GM06990 (cell line): Measurements from ENCODE around the gene ATPAF2.

Experiments used
- DNase-seq: peaks from one replicate; pipeline ENCODE4 v3.0.0-alpha.2; 2011; ENCODE audit not compliant: insufficient read length; ENCODE audit errors: extremely low read depth
- H3K27me3 ChIP-seq: replicated peaks from 2 replicates; pipeline ENCODE4 v1.6.0; 2011; ENCODE audit warnings: low read length; ENCODE audit not compliant: control insufficient read depth, insufficient read depth
- H3K36me3 ChIP-seq: 2 replicates; pipeline ENCODE4 v1.5.1; 2011; ENCODE audit warnings: low read length; ENCODE audit not compliant: control insufficient read depth, insufficient read depth
- H3K4me3 ChIP-seq: replicated peaks from 2 replicates; pipeline ENCODE4 v1.5.1; 2011; ENCODE audit warnings: low read depth, mild to moderate bottlenecking, control low read depth, low read length
- TF ChIP-seq, protein P1 (sequence below): IDR thresholded peaks from 2 replicates; pipeline ENCODE4 v1.5.1; 2011; ENCODE audit warnings: low read length, control low read depth, mild to moderate bottlenecking, inconsistent platforms; ENCODE audit not compliant: insufficient read depth, poor library complexity, severe bottlenecking

Gene ATPAF2

DNA sequence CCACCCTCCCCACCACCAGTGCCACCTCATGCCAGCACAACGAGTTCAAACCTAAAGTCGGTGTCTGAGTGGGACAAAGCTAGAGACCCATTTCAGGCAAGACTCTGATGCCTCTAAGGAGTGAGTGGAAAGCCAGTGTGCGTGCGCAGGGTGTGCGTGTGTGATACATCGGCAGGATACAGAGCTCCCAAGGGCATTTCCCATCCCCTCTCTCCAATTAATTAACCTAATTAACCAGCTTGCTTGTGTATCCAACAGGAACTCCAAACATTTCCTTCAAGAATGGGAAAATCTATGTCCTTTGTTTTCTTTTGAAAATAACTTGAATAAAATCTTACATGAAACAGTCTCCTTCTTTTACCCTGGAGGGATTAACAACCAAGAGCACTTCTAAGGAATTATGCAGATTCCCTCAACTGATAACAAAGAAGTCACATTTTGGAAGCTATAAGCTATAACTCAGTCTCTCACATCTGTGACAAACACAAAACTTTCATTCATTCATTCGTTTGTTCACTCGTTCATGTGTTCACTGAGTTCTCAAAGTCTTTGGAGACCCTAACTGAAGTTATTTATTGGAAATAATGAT lies 9.9 kb downstream of the ATPAF2 start:
- TF ChIP-seq, protein P1, sequence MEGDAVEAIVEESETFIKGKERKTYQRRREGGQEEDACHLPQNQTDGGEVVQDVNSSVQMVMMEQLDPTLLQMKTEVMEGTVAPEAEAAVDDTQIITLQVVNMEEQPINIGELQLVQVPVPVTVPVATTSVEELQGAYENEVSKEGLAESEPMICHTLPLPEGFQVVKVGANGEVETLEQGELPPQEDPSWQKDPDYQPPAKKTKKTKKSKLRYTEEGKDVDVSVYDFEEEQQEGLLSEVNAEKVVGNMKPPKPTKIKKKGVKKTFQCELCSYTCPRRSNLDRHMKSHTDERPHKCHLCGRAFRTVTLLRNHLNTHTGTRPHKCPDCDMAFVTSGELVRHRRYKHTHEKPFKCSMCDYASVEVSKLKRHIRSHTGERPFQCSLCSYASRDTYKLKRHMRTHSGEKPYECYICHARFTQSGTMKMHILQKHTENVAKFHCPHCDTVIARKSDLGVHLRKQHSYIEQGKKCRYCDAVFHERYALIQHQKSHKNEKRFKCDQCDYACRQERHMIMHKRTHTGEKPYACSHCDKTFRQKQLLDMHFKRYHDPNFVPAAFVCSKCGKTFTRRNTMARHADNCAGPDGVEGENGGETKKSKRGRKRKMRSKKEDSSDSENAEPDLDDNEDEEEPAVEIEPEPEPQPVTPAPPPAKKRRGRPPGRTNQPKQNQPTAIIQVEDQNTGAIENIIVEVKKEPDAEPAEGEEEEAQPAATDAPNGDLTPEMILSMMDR: no peak

DNA sequence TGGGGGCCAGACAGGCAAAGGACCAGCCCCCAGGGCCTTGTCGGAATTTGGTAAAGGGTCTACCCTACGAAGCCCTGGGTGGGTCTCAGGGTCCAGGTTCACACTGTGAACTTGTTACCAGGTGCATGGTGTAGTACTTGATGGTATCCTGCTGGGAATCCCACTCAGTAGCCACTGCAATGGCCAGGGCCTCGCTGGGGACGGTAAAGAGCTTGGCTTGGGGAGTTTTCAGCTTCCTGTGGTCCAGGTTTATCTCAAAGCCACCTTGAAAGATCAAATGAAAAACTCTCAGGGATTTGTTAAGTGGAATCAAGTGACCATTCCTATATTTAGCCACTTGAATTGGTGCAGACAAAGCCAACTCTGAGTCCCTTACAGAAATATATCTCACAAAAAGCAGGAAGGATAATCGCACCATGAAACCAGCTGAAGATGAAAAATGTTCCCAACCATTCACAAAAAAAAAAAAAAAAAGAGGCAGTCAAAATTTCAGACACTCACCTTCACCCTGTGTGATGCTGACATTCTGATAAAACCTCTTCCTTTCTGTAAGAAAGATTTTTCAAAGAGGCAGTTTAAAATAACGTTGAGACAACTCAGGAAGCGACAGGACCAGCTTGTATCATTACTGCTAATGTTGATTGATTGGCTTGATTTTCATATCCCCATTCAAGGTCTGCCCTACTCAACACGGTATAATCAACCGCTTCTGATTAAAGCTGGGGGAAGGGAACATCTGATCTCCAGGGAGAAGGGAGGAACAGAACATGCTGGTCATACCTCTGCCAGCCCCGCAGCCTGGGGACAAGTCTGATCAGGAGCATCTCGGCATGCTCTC lies 10.6 kb downstream of the ATPAF2 start:
- TF ChIP-seq, protein P1: no peak
- no peaks in the 10 kb centered on the region for H3K27me3 ChIP-seq
- no peak for DNase-seq
- peaks cover 2% of the 10 kb centered on the region; the same call in 1 of the 2 replicates for H3K36me3 ChIP-seq
- H3K4me3 ChIP-seq: no peak overlapping the region

More for the DNA sequence above, 9.9 kb downstream of the ATPAF2 start:
- no peaks in the 10 kb centered on the region for H3K27me3 ChIP-seq
- peaks cover 2% of the 10 kb centered on the region; the same call in 1 of the 2 replicates for H3K36me3 ChIP-seq
- no peak for DNase-seq
- no peak overlapping the region for H3K4me3 ChIP-seq

DNA sequence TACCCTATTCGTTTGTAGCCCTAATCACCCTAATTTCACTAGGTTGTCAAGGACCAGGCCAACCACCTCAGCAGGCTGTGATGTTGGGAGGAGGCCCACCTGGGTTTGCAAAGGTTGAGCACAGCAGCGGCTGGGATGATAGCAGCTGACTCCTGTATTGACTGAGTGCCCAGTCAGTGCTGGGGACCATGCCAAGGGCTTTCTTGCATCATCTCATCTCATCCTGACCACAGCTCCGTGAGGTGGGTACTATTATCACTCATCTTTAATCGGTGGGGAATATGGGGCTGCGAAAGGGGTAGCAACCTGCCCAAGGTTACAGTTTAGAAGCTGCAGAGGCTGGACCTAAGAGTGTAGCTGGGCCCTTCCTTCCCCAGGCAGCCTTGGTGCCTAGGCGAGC lies 11.7 kb downstream of the ATPAF2 start:
- Histone ChIP-seq H3K27me3 (no peaks in the 10 kb centered on the region), H3K4me3 (no peak overlapping the region)

DNA sequence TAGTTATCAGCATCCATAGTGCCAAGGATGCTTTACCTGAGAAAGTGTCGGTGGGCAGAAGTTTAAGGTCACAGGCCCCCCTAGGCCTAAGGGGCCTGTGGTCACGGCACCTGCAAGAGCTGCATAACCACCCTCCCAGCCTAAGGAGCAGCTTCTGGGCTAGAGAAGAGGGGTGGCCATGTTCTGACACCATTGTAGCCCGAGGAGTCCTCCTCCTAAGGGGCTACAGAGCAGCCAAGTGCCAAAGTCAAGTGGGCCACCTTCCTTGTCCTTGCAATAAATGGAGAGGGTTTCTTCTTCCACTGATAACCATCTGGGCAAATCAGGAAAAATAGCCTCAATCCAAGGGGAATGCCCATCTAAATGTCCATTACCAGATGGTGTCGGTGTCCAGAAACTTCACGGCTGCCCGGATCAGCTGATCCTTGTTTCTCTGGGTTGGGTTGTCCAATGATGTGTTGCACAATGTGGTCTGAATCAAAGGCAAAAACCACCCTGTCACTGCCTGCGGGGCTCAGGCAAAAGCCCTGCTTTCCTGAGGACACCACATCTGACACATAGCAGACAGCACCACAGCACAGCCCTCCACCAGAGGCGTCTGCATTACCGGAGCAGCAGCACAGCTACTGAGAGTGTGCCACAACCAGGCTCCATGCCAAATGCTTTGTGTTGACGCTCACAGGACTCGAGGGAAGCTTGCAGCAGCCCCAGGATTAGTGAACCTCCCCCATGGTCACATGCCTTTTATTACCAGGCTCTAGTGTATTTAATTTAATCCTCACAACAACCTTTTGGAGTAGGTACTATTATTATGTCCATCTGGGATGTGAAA lies 12.8 kb downstream of the ATPAF2 start:
- Histone ChIP-seq H3K36me3 (peaks cover 4% of the 10 kb centered on the region), H3K27me3 (no peaks in the 10 kb centered on the region), H3K4me3 (no peak overlapping the region)
- DNase-seq: no peak
- TF ChIP-seq, protein P1: no peak

More for the DNA sequence above, 11.7 kb downstream of the ATPAF2 start:
- TF ChIP-seq, protein P1: no peak
- H3K36me3 ChIP-seq: peaks cover 2% of the 10 kb centered on the region; the same call in 1 of the 2 replicates
- DNase-seq: no peak

DNA sequence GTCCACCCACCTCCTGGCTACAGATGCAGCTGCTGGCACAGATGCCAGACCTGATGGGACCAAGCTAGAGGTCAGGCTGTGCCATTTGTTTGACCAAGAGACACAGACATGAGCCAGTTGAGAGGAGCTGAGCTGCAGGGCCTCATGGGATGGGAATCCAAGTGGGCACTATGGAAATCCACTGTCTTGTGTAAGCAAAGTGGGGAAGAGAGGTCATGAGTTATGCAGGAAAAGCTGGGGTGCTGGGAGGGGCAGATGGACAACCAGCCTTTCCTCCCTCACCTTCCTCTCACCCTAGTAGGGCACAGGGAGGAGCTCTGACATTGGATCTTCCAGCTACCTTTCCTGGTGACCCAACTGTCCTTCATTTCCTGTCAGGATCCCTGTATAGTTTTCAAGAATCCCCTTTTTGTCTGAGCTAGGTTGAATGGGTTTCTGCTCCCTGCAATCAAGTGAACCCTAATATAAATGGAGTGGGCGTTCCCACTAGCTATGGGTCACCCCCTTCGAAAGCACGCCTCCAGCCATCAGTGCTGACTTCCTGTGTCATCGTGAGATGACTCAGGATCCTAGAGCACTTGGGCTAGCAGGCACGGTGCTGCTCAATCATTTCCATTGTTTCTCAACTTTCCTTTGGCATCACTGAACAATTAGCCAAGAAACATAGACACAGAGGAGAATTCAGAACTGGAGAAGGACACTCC lies 13.6 kb downstream of the ATPAF2 start:
- Histone ChIP-seq H3K27me3 (no peaks in the 10 kb centered on the region), H3K36me3 (peaks cover 4% of the 10 kb centered on the region), H3K4me3 (no peak overlapping the region)
- DNase-seq: no peak
- TF ChIP-seq, protein P1: no peak
